ENCODE data around the gene ALKBH5. TPM values are rescaled to one million over a fixed set of nuclear protein-coding genes. Genes with fewer than 3 reads are reported as not detected.

ALKBH5 gene
- total RNA-seq, 2 donors from 2014 or later, result 94.8 to 130 TPM

DNA sequence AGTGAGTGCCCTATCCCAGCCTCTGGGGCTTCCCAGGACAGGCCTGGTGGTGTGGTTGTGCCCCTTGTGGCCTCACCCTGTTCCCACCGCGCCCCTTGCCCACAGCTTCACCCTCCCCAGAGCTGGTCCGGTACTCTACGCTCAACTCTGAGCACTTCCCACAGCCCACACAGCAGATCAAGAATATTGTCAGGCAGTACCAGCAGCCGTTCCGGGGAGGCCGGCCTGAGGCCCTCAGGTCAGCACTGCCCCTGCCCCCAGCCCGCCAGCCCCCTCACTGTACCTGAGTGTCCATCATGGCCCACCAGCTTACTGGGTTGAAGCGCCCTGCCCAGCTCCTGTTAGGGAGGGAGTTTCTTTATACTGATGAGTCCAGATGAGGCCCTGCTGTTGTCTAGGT is 32.3 kb upstream of the ALKBH5 start:
- H3K27ac ChIP-seq, result no peak overlapping the region
- no peaks in the 10 kb centered on the region for H3K36me3 ChIP-seq
- H3K9me3 ChIP-seq, result no peaks in the 10 kb centered on the region
- no peak overlapping the region for H3K9ac ChIP-seq (ENCODE audit: low read depth in 2 of 2, low read length in 2 of 2)
- no peaks in the 10 kb centered on the region for H3K4me1 ChIP-seq
- no peaks in the 10 kb centered on the region for H3K27me3 ChIP-seq
- TF ChIP-seq CTCF (IDR thresholded peaks at IDR 0.05), result no peak
- intact Hi-C loops (cut with DNase I), result no loop called here
- no peak overlapping the region for H3K4me3 ChIP-seq
- no peak for DNase-seq

- H3K27me3 ChIP-seq, result no peaks in the 10 kb centered on the region
- no peak overlapping the region for H3K4me3 ChIP-seq
- no peaks in the 10 kb centered on the region for H3K9me3 ChIP-seq
- no peak overlapping the region for H3K27ac ChIP-seq
- no peaks in the 10 kb centered on the region for H3K4me1 ChIP-seq
- H3K9ac ChIP-seq (ENCODE audit: low read depth in 2 of 2, low read length in 2 of 2), result no peak overlapping the region
- DNase-seq, result no peak
- intact Hi-C loops (cut with DNase I), result no loop called here
- no peaks in the 10 kb centered on the region for H3K36me3 ChIP-seq
- TF ChIP-seq CTCF (IDR thresholded peaks at IDR 0.05), result no peak
Measured at GRCh38 chr17:18155179-18155578, 28.4 kb upstream of the ALKBH5 start.

DNA sequence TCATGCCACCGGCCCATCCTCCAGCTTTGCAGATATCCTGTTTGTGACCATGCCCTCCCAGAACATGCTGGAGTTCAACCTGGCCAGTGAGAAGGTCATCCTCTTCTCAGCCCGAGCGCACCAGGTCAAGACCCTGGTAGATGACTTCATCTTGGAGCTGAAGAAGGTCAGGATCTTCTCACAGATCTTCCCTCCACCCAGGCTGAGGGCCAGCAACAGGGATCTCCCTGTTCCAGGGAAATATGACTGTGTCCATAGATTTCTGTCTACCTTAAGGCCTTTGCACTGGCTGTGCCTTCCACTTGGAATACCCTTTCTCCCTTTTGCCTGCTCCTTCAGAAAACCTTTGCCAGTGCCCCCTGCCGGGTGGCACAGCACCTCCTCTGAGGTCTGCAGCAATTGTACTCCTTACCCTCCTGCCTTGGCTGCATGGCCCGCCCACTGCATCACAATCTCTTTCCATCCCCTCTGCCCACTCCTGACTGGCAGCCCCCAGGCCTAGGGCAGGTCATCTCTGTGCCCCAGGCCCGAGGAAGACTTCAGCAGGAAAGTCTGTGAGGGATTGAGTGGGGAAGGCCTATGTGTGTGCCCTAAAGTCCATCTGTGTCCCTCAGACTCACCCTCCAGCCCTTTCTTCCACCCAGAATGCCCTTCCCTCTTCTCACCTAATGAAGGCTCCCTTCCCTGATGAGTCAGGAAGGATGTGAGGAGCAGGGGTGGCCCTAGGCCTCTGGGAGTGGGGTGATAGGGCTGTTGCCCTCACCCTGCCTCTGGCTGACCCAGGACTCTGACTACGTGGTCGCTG is 27.3 kb upstream of the ALKBH5 start:
- no peak for TF ChIP-seq CTCF (IDR thresholded peaks at IDR 0.05)
- no peaks in the 10 kb centered on the region for H3K4me1 ChIP-seq
- no peak overlapping the region for H3K9ac ChIP-seq (ENCODE audit: low read depth in 2 of 2, low read length in 2 of 2)

DNA sequence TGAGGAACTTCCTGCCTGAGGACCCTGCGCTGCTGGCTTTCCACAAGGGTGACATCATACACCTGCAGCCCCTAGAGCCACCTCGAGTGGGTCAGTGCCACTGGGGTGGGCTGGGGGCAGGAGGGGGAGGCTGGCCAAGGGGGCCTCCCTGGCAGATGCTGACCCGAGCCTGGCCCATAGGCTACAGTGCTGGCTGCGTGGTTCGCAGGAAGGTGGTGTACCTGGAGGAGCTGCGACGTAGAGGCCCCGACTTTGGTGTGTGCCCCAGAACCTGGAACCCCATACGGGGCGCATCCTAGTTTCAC is 26.7 kb upstream of the ALKBH5 start:
- H3K36me3 ChIP-seq, result no peaks in the 10 kb centered on the region
- DNase-seq, result no peak
- no peak overlapping the region for H3K27ac ChIP-seq
- H3K9ac ChIP-seq (ENCODE audit: low read depth in 2 of 2, low read length in 2 of 2), result peak overlapping the region in 1 of 2 donors; percentile 2
- no peaks in the 10 kb centered on the region for H3K9me3 ChIP-seq
- intact Hi-C loops (cut with DNase I), result no loop called here
- H3K4me3 ChIP-seq, result no peak overlapping the region
- no peak for TF ChIP-seq CTCF (IDR thresholded peaks at IDR 0.05)
- no peaks in the 10 kb centered on the region for H3K4me1 ChIP-seq
- no peaks in the 10 kb centered on the region for H3K27me3 ChIP-seq

More for the DNA sequence above, 27.3 kb upstream of the ALKBH5 start:
- H3K27ac ChIP-seq, result no peak overlapping the region
- H3K9me3 ChIP-seq, result no peaks in the 10 kb centered on the region
- H3K4me3 ChIP-seq, result no peak overlapping the region
- intact Hi-C loops (cut with DNase I), result no loop called here
- DNase-seq, result no peak
- H3K36me3 ChIP-seq, result no peaks in the 10 kb centered on the region
- no peaks in the 10 kb centered on the region for H3K27me3 ChIP-seq

GRCh38 chr17:18157354-18157985 is 26.2 kb upstream of the ALKBH5 start:
- Histone ChIP-seq H3K9me3 (no peaks in the 10 kb centered on the region), H3K27me3 (no peaks in the 10 kb centered on the region), H3K36me3 (no peaks in the 10 kb centered on the region), H3K4me3 (no peak overlapping the region), H3K27ac (no peak overlapping the region), H3K4me1 (no peaks in the 10 kb centered on the region), H3K9ac (ENCODE audit: low read depth in 2 of 2, low read length in 2 of 2) (peak overlapping the region in 1 of 2 donors; percentile 2)
- intact Hi-C loops (cut with DNase I), result no loop called here
- no peak for TF ChIP-seq CTCF (IDR thresholded peaks at IDR 0.05)
- no peak for DNase-seq

Measured in colonic mucosa (tissue), 4 donors.